HTERT RPE-1 (cell line): ENCODE data around the gene MAPRE2.

Experiments
- in situ Hi-C: fragments of 300-500 bp; cut with MboI; formaldehyde crosslinking; loops from 4 replicates; pipeline ENCODE4 v1.14.3; 2020; ENCODE audit warnings: low sequenced_read_pairs

MAPRE2 gene

GRCh38 chr18:35061336-35061735 is 20.1 kb downstream of the MAPRE2 start:
- in situ Hi-C loops = no loop called here

DNA sequence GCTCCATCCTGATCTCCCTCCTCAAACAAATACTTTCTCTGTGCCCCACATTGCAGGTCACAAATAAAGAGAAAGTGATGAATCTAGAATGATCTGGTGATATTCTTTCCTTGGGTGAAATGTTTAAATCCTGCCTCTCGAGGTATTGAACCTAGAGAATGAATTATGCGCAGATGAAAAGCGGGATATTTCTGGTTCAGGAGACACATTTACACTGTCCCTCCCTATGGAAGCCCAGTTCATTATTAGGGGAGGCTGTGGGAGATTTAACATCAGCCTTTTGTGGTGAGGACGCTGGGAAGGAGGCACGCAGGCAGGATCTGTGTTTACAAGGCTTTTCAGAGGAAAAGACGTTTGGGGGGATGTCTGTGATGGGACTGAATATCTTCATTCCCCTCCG is 20.6 kb downstream of the MAPRE2 start:
- in situ Hi-C loops = no loop called here

- in situ Hi-C loops = no loop called here
These were observed 21.2 kb downstream of the MAPRE2 start for GRCh38 chr18:35062408-35062807.

- in situ Hi-C loops = no loop called here
These were observed 22.9 kb downstream of the MAPRE2 start for GRCh38 chr18:35063875-35064690.

DNA sequence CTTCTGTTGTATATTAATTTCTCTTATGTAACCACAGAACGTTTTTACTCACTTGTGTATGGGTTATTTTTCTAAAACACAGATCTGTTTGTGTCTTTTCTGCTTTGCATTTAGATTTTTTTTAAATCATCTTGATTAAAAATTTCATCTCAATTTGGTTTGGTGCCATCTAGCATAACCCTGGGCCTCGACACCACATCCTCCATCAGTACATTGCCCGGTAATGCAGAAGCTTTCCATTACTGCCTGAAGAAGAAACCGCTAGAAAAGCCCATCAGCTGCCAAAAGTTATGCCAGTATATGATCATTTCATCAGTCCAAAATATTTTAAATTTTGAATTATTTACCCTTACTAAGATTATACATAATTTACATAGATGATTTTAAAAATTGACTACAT is 26.2 kb downstream of the MAPRE2 start:
- in situ Hi-C loops = no loop called here

DNA sequence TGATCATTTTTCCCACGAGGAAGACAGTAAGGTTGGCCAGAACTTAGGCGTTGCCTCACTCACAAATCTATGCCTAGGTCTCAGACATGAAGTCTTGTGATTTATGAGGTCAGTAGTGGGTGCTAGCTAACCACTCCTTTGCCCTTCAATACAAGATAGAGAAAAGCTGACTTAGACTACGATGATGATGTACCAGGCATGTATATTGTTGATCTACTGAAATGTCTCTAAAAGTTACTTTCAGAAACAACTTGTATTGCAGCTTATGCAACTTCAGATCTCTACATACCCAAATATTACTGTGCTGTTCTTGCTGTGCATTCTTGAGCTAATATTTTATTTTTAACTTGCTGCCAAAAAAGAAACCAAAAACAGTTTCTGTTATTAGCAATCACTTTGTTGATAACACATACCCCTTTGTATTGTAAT is 30.6 kb downstream of the MAPRE2 start:
- in situ Hi-C loops = no loop called here

- in situ Hi-C loops = no loop called here
These were observed 31.4 kb downstream of the MAPRE2 start for GRCh38 chr18:35072616-35073015.

DNA sequence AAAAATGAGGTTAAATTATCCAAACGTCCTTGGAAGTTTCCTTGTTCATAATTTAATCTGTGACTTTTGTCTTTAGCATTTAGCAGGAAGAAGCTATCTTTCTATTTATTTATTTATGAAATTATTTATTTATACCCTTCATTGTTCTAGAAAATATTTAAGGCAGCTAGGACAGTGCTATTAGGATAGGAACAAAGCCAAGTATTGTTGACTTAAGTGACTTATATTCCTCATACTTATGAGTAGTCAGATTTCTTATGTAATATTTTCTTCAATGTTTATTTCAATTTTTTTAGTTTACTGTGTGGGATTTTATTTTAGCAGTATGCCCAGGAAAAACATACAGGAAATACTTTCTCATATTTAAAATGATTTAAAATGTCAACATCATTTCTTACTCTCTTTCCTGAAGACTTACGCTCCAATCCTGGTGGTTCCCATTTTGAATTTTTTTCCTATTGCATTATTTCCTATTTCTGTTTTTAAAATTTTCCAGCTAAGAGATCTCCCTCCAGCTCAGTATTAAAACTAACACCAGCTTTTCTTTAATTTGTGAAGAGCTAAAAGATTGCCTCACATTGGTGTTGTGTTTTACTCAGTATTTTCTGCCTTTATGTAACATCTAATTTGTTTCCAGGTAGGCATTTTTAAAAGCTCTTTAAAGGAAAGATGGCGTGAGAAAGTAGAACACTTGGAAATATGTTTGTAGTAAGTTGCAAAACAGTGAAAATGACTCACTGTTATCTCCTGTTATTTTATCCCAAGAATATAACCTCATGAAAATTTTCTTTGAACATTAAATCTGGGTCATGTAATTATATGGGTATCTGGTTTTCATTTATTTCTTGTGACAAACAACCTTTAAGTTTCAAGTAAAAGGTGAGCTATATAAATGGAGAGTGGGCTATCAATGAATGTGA is 32.2 kb downstream of the MAPRE2 start:
- in situ Hi-C loops = no loop called here

- in situ Hi-C loops = no loop called here
These were observed 33.4 kb downstream of the MAPRE2 start for GRCh38 chr18:35074581-35074980.

GRCh38 chr18:35075132-35075531 is 33.9 kb downstream of the MAPRE2 start:
- in situ Hi-C loops = no loop called here

DNA sequence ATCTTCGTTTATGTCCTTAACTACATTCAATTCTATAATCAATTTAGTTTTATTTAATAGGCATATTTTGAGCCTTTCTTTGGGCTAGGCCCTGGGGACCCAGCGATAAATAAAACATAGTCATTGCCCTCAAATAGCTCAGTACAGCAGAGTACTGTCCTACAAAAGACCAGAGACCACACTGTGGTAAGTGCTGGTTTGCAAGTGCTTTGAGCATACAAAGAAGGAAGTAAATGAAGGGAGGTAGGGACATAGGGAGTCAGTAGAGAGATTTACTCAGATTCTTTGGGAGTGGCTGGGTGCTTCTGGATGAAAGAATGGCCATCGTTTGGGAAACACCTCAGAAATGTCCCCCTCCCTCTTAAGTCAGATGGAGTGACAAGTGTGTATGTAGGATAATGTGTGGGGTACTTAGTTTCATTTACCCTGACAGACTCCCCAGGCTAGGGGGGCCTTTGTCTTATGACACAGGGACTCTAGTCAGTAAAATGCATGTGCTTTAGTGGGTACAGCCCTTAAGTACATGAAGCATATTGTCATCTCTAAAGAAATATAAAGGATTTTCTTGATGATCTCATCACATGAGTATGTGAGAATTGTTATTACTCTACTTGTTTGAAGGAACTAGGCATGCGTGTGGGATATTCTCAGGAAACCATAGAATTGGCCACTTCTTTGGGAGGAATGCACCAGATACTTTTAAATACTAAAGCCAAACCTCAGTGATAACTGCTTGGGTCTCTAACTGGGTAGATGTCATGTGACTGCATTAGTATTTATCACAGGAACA is 35.1 kb downstream of the MAPRE2 start:
- in situ Hi-C loops = no loop called here

- in situ Hi-C loops = no loop called here
These were observed 36.7 kb downstream of the MAPRE2 start for GRCh38 chr18:35077937-35078336.

GRCh38 chr18:35080058-35080457 is 38.8 kb downstream of the MAPRE2 start:
- in situ Hi-C loops = no loop called here

DNA sequence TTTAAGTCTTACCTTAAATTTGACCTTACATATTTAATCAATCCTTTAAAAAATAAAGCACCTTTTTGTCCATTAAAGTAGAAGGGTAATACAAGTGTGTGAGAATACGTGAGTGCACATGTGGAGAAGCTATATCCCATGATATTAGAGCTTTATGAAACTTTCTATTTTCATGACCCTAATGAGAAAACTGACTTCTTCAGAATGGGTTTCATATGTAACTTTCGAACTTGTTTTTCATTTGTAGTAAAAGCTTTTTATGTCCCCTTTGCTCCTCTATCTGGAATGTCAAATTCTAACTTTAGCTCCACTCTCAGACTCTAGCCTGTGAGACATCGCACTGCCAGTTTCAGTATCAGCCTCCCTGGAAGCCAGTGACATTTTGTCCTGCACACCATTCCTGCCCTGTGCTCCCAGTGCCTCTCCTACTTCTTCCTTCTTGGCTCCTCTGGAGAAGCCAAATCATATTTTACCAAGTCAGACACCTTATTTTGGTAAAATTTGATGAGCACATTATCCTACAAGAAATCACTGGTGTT is 42.0 kb downstream of the MAPRE2 start:
- in situ Hi-C loops = no loop called here

- in situ Hi-C loops = no loop called here
These were observed 43.6 kb downstream of the MAPRE2 start for GRCh38 chr18:35084494-35085449.

DNA sequence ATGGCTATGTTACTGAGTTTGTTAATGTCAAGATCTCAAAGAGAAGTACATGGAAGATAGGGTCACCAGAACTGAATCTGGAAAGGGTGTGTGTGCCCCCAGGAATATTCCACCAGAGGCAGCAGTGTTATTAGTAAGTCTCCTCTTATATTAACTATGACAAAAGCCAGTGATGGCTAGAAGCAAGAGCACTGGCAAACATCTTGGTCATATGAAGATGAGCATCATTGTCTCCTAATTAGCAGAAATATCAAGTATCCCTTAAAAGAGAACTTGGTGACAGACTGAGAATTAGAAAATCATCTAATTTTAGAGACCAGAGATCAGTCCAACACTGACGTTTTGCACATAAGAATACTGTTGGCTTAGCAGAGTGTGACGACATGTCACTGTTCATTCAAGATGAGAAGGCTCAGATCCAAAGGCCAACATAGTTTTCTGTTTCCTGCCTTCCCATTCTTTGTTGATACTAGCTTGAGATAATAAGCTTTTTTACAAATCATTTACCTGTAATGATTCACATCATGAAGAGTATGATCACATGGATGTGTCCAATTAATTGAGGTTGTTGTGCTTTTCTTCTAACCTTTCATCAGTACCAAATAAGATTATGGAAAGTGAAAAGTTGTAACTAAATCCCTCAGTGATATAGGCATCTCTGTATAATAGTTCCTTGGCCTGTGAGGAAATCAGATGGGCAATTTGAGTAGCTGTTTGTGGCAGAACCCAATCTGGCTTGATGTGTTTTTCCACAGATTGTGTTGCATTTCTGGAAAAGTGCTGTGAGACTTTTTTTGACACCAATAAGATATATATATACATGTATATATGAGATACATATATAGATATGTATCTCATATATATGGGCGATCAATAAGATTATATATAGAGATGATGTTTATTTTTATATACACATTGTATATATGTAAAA is 44.5 kb downstream of the MAPRE2 start:
- in situ Hi-C loops = no loop called here

- in situ Hi-C loops = no loop called here
These were observed 45.5 kb downstream of the MAPRE2 start for GRCh38 chr18:35086704-35087103.

- in situ Hi-C loops = no loop called here
These were observed 46.5 kb downstream of the MAPRE2 start for GRCh38 chr18:35087726-35088125.

GRCh38 chr18:35088921-35089320 is 47.7 kb downstream of the MAPRE2 start:
- in situ Hi-C loops = no loop called here
